GM18526 (cell line): ENCODE data around the gene DOCK11.

Experiments used
- POLR2A ChIP-seq: IDR thresholded peaks from 3 replicates; pipeline ENCODE4 v1.6.1; 2011; ENCODE audit not compliant: insufficient read length; ENCODE audit errors: extremely low read depth

The DOCK11 gene

GRCh38 chrX:118495061-118495921, at the start of gene DOCK11:
Gene DOCK11 (plus strand): TSS chrX:118495815. CDS start chrX:118495972, 157 bp downstream.
- peak; percentile 50 for TF ChIP-seq POLR2A

DNA sequence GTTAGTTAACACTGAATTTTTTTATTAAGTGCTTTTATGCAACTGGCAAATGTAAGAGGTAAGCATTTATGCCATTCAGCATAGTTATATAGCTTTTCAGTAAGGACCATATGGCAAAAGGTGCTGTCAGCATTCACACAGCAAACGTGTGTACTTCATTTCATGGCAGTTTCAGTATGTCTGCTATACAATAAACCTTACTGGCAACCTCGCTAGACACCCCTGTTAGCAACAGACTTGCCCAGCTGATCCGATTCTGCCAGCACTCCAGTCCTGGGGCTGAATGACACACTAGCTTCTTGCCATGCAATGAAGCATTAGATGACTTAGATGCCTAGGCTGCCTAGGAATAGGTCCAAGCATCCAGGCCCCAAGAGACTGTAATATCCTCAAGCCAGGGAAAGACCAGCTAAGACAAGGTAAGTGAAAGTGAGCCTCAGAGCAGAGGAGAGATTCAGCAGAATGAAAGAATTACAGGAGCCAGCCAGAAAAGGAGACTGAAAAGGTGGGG, 47.3 kb upstream of the DOCK11 start:
- no peak for TF ChIP-seq POLR2A

DNA sequence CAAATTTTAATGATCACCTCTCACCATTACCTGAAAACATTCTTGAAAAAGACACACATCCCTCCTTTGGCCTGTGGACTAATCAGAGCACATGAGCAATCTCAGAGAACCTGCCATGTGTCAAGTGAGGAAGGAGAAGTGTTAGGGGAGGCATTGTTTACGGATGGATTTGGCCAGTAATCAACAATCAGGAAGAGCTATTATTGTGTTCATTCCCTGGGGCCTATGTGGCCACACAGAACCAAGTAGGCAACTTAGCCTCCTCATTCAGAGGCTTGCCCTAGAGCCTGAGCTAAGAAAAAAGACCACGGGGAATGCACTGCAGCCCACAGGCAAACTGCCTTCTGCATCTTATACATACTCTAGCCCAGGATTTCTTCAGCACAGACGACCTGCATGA, 40.6 kb upstream of the DOCK11 start:
- TF ChIP-seq POLR2A: no peak

DNA sequence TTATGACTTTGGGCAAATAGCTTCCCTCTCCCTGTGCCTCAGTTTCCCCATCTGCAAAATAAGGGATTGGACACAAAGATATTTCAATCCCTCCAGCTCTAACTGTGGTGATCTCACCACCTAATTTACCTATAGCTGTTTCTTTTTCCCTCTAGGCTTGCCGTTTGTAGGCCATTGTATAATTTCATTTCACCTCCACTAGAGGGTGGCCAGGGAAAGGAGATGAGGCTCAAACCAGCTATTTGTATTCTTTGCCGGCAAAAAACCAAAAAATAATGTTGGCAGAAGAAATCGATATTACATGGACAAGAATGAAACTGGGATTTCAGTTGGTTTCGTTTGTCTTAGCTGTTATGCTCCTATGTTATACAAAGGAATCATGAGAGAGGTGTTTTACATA, 36.1 kb upstream of the DOCK11 start:
- no peak for TF ChIP-seq POLR2A

DNA sequence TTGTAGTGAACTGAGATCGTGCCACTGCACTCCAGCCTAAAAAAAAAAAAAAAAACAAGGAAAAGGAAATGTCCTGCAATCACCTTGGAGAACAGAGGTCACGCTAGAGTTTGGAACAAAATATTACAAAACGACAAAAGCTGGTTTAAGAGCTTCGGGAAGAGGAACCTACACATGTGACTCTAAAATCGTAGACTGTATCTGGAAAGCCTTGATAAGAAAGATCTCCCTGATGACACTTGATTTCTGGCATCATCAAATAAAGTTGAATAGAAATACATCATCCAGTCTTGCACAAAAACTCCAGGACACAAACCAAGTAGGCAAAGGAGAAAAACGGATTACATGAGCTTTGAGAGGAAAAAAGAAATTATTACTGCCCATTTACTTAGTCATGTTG, 31.1 kb upstream of the DOCK11 start:
- no peak for TF ChIP-seq POLR2A

- no peak for TF ChIP-seq POLR2A
Observed at GRCh38 chrX:118468122-118468521, 27.5 kb upstream of the DOCK11 start.

DNA sequence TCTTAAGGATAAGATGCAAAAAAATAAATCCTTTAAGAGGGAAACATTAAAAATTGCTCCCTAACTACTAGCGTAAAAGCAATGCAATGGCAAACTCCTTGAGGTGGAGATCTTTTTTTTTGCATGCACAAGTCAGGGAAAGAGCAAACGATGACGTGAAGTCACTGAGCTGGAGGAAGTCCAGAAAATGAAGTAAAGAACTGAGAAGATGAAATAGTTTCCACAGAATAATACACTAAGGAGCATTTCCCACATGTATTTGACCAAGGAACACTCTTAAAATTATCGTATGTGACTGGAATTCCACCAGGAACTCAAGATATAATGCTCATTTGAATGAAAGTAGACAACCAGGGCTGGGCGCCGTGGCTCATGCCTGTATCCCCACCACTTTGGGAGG, 21.0 kb upstream of the DOCK11 start:
- TF ChIP-seq POLR2A: no peak

DNA sequence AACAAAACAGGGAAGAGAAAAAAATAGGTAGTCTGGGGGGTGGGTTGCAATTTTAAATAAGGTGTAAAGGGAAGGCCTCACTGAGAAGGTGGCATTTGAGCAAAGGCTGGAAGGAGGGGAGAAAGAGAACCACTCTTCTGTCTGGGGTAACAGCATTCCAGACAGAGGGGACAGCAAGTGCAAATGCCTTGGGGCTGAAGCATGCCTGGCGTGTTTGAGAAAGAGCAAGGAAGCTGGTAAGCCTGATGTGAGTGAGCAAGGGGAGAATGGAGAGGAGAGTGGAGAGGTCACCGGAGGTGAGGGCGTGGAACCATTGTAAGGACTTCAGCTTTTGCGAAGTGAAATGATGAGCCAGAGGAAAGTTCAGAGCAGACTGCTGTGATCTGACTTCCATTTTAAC, 19.7 kb upstream of the DOCK11 start:
- no peak for TF ChIP-seq POLR2A

- no peak for TF ChIP-seq POLR2A
Observed at GRCh38 chrX:118480172-118480571, 15.4 kb upstream of the DOCK11 start.

- TF ChIP-seq POLR2A: no peak
Observed at GRCh38 chrX:118484216-118484903, 11.3 kb upstream of the DOCK11 start.

GRCh38 chrX:118493016-118493415, 2.6 kb upstream of the DOCK11 start:
- no peak for TF ChIP-seq POLR2A

GRCh38 chrX:118493653-118494297, 1.8 kb upstream of the DOCK11 start:
- TF ChIP-seq POLR2A: no peak

- TF ChIP-seq POLR2A: peak; percentile 69
Observed at GRCh38 chrX:118495958-118496762, 545 bp downstream of the DOCK11 start.

DNA sequence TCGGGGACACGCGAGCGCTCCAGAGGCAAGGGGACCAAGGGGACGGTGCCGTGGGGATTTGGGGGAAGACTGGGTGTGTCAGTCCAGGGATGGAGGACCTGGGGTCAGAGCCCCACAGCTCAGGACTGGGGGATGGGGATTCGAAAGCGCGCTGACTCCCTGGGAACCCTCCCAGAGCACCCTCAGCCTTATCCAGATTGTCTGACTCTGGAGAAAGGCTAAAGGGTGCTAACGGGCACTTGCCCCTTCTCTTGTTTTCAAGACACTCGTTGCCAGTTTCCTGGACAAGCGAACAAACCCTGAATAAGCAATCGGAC, 1.1 kb downstream of the DOCK11 start:
- no peak for TF ChIP-seq POLR2A

DNA sequence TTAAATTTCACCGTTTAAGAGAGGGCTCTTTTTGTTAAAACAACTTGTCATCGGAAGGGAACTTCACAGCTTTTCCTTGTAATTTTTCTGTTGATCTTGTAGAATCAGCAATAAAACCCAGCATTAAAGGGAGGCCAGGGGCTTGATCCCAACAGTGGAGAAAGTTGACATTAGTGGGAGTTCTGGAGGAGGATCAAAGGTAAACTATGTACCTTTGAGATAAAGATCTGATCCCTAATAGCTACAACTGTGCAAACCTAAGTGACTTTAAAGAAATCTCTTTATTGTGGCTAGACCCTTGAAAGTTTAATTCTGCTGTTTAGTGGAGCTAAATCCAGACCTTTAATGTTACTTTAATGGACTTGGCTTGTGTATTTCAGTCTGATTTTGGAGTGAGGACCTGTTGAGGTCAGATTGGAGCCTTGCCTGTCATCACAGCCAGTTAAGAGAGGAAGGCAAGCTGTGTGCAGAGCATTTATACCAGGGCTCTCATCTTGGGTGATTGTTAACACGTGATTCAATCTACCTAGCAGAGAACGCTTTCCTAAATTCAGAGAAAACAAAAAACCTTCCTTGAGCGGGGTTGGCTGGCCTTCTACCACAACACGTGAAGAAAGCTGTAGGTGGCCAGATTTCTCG, 1.7 kb downstream of the DOCK11 start:
- no peak for TF ChIP-seq POLR2A
